AG04450 (cell line): ENCODE measurements around the gene NES. TPM values are rescaled to one million over a fixed set of nuclear protein-coding genes. Genes with fewer than 3 reads are reported as not detected.

Experiments used
- CTCF ChIA-PET: fragments of 300-600, 350-600 bp; formaldehyde crosslinking; extraction: SDS; loops from one replicate; lab custom pipeline; 2022; ENCODE audit warnings: antibody characterized with exemption, inconsistent platforms; lab: Charles Lee
- POLR2A ChIA-PET: fragments of 350-600 bp; formaldehyde crosslinking; extraction: SDS; loops from one replicate; lab custom pipeline; 2021; ENCODE audit warnings: antibody characterized with exemption, inconsistent platforms; lab: Yijun Ruan, JAX
- DNase-seq: peaks from one replicate; pipeline ENCODE4 v3.0.0-alpha.2; 2011; ENCODE audit warnings: low read depth, low spot score
- H3K27ac ChIP-seq: one replicate; pipeline ENCODE4 v1.5.1; 2012; ENCODE audit warnings: low read depth, low read length, control low read depth
- H3K27me3 ChIP-seq: one replicate; pipeline ENCODE4 v1.6.0; 2012; ENCODE audit warnings: low read length; ENCODE audit not compliant: control insufficient read depth, insufficient read depth
- H3K4me3 ChIP-seq: 2 replicates; pipeline ENCODE4 v1.5.1; 2011; ENCODE audit warnings: mild to moderate bottlenecking, low read depth, low read length, control low read depth
- H3K9me3 ChIP-seq: 2 replicates; pipeline ENCODE4 v1.5.1; 2012; ENCODE audit warnings: low read length; ENCODE audit not compliant: control insufficient read depth, insufficient read depth
- polyA plus RNA-seq: library from polyadenylated mRNA; depleted of rRNA; stranded (reverse); fragments of >200 nt; gene quantifications from 2 replicates; pipeline ENCODE4 v1.2.3, GENCODE V29; 2011
- TF ChIP-seq, protein P1 (sequence below): IDR thresholded peaks from 2 replicates; pipeline ENCODE4 v1.5.1; 2011; ENCODE audit warnings: low read depth, low read length, control low read depth, inconsistent platforms

The NES gene
- polyA plus RNA-seq, 1 experiment = 15.7 TPM

DNA sequence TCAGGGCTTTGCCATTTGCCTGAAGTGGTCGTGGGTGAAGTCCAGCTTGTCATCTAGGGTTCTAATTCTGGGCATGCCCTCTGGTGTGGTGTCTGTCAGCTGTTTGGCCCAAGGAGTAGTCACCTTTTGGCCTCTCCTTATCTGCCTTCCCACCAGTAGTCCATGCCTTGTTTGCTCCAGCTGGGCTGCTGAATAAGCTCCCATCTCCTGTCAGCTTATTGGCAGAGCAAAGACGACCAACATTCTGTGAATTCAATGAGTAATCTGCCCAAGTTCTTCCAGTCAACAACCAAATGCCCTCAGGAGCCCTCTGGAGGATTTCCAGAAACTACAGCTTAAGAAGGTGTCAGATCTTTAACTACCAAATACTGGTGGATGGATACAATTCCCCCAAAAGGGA is 28.3 kb downstream of the NES start:
- no peak overlapping the region for H3K27ac ChIP-seq
- ChIA-PET CTCF (interaction anchor here (1.1 to 4.0 kb wide), 6 partner anchors 9 to 40 kb away, joined by 3 to 18 read pairs (median 8); no protein-coding TSS in a partner anchor), POLR2A (no interaction called here)
- TF ChIP-seq, protein P1, sequence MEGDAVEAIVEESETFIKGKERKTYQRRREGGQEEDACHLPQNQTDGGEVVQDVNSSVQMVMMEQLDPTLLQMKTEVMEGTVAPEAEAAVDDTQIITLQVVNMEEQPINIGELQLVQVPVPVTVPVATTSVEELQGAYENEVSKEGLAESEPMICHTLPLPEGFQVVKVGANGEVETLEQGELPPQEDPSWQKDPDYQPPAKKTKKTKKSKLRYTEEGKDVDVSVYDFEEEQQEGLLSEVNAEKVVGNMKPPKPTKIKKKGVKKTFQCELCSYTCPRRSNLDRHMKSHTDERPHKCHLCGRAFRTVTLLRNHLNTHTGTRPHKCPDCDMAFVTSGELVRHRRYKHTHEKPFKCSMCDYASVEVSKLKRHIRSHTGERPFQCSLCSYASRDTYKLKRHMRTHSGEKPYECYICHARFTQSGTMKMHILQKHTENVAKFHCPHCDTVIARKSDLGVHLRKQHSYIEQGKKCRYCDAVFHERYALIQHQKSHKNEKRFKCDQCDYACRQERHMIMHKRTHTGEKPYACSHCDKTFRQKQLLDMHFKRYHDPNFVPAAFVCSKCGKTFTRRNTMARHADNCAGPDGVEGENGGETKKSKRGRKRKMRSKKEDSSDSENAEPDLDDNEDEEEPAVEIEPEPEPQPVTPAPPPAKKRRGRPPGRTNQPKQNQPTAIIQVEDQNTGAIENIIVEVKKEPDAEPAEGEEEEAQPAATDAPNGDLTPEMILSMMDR = no peak
- peaks cover 67% of the 10 kb centered on the region for H3K27me3 ChIP-seq
- no peaks in the 10 kb centered on the region; the same call in 1 of the 2 replicates for H3K9me3 ChIP-seq
- H3K4me3 ChIP-seq = no peak overlapping the region
- no peak for DNase-seq

DNA sequence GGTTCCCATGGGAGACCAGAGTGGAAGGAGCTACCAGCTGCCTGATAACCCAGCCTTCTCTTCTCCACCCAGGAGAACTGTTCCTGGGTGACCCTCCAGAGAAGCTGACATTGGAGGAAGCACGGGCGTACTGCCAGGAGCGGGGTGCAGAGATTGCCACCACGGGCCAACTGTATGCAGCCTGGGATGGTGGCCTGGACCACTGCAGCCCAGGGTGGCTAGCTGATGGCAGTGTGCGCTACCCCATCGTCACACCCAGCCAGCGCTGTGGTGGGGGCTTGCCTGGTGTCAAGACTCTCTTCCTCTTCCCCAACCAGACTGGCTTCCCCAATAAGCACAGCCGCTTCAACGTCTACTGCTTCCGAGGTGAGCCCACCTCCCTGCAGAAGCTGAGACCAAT is 28.7 kb downstream of the NES start:
- no peaks in the 10 kb centered on the region; the same call in 1 of the 2 replicates for H3K9me3 ChIP-seq
- peaks cover 68% of the 10 kb centered on the region for H3K27me3 ChIP-seq
- TF ChIP-seq, protein P1 = no peak
- ChIA-PET CTCF (interaction anchor here (1.2 to 4.0 kb wide), 5 partner anchors 10 to 41 kb away, joined by 3 to 18 read pairs (median 9); no protein-coding TSS in a partner anchor), POLR2A (no interaction called here)
- no peak overlapping the region for H3K4me3 ChIP-seq
- no peak for DNase-seq
- H3K27ac ChIP-seq = no peak overlapping the region

GRCh38 chr1:156647351-156647750 is 29.9 kb downstream of the NES start:
- no peaks in the 10 kb centered on the region; the same call in 1 of the 2 replicates for H3K9me3 ChIP-seq
- no peak for DNase-seq
- POLR2A ChIA-PET = no interaction called here
- TF ChIP-seq, protein P1 = no peak
- no peak overlapping the region for H3K27ac ChIP-seq
- CTCF ChIA-PET = interaction anchor here (4.0 kb wide), 1 partner anchor 31 kb away, joined by 18 read pairs; no protein-coding TSS in a partner anchor
- peaks cover 78% of the 10 kb centered on the region for H3K27me3 ChIP-seq
- no peak overlapping the region for H3K4me3 ChIP-seq

- TF ChIP-seq, protein P1 = no peak
- Histone ChIP-seq H3K27ac (no peak overlapping the region), H3K4me3 (no peak overlapping the region), H3K27me3 (peaks cover 82% of the 10 kb centered on the region), H3K9me3 (no peaks in the 10 kb centered on the region; the same call in 1 of the 2 replicates)
- CTCF ChIA-PET = interaction anchor here (1.6 kb wide), 1 partner anchor 59 kb away, joined by 5 read pairs; no protein-coding TSS in a partner anchor
- no peak for DNase-seq
- POLR2A ChIA-PET = no interaction called here
Observed at GRCh38 chr1:156646738-156647211, 30.4 kb downstream of the NES start.

- H3K27ac ChIP-seq = no peak overlapping the region
- H3K9me3 ChIP-seq = no peaks in the 10 kb centered on the region; the same call in 1 of the 2 replicates
- TF ChIP-seq, protein P1 = no peak
- ChIA-PET POLR2A (no interaction called here), CTCF (interaction anchor here (1.5 to 2.1 kb wide), 3 partner anchors 19 to 60 kb away, joined by 3 to 6 read pairs (median 5); no protein-coding TSS in a partner anchor)
- no peak overlapping the region for H3K4me3 ChIP-seq
- H3K27me3 ChIP-seq = peaks cover 83% of the 10 kb centered on the region
- DNase-seq = no peak
Observed at GRCh38 chr1:156645666-156646065, 31.5 kb downstream of the NES start.
